ENCODE data around the gene ADSL. TPM values are rescaled to one million over a fixed set of nuclear protein-coding genes. Genes with fewer than 3 reads are reported as not detected.

Gene ADSL
- total RNA-seq, 1 donor from 2014 or later, result 83.4 TPM

GRCh38 chr22:40364431-40364830 is 18.1 kb downstream of the ADSL start:
- no peak overlapping the region for H3K27ac ChIP-seq (ENCODE audit: low read depth, low read length)
- H3K4me3 ChIP-seq (ENCODE audit: insufficient read depth, low read depth, low read length), result no peak overlapping the region
- Mint-ChIP-seq H3K4me3 (ENCODE audit: unreplicated experiment) (no peak overlapping the region), H3K9me3 (ENCODE audit: unreplicated experiment) (no peaks in the 10 kb centered on the region), H3K36me3 (ENCODE audit: low read depth, unreplicated experiment) (peaks cover 43% of the 10 kb centered on the region), H3K27me3 (ENCODE audit: low read depth, unreplicated experiment) (no peaks in the 10 kb centered on the region), H3K4me1 (ENCODE audit: low read depth, unreplicated experiment) (peaks cover 25% of the 10 kb centered on the region), H3K27ac (ENCODE audit: unreplicated experiment) (peak overlapping the region; percentile 85)
- H3K4me2 ChIP-seq (ENCODE audit: low read length), result no peak overlapping the region
- FAIRE-seq (no peak), DNase-seq (ENCODE audit: low read depth) (no peak)
- H3K9me3 ChIP-seq (ENCODE audit: insufficient read depth, low read depth, low read length), result no peaks in the 10 kb centered on the region
- peaks cover 65% of the 10 kb centered on the region for H3K36me3 ChIP-seq (ENCODE audit: insufficient read depth, low read length)
- H3K4me1 ChIP-seq (ENCODE audit: insufficient read depth, low read length), result no peaks in the 10 kb centered on the region
- no peak for TF ChIP-seq EZH2 (IDR thresholded peaks at IDR 0.05; ENCODE audit: insufficient read depth, low read length)
- TF ChIP-seq CTCF (IDR thresholded peaks at IDR 0.05; ENCODE audit: insufficient read depth, low read depth, low read length), result no peak
- no peaks in the 10 kb centered on the region for H3K27me3 ChIP-seq (ENCODE audit: insufficient read depth, low read length)
- no peak overlapping the region for H2AFZ ChIP-seq (ENCODE audit: low read depth, low read length)
- no peaks in the 10 kb centered on the region for H4K20me1 ChIP-seq (ENCODE audit: insufficient read depth, low read length)
- H3K9ac ChIP-seq (ENCODE audit: low read length), result no peak overlapping the region
- no peaks in the 10 kb centered on the region for H3K79me2 ChIP-seq (ENCODE audit: insufficient read depth, low read length)

GRCh38 chr22:40366068-40366467 is 19.8 kb downstream of the ADSL start:
- H3K36me3 ChIP-seq (ENCODE audit: insufficient read depth, low read length), result peaks cover 50% of the 10 kb centered on the region
- H3K9ac ChIP-seq (ENCODE audit: low read length), result no peak overlapping the region
- Mint-ChIP-seq H3K27me3 (ENCODE audit: low read depth, unreplicated experiment) (no peaks in the 10 kb centered on the region), H3K9me3 (ENCODE audit: unreplicated experiment) (no peaks in the 10 kb centered on the region), H3K36me3 (ENCODE audit: low read depth, unreplicated experiment) (peaks cover 35% of the 10 kb centered on the region), H3K4me3 (ENCODE audit: unreplicated experiment) (no peak overlapping the region), H3K27ac (ENCODE audit: unreplicated experiment) (peak overlapping the region; percentile 51), H3K4me1 (ENCODE audit: low read depth, unreplicated experiment) (peaks cover 25% of the 10 kb centered on the region)
- no peak overlapping the region for H2AFZ ChIP-seq (ENCODE audit: low read depth, low read length)
- no peak for FAIRE-seq
- H3K4me2 ChIP-seq (ENCODE audit: low read length), result no peak overlapping the region
- H3K79me2 ChIP-seq (ENCODE audit: insufficient read depth, low read length), result peaks cover 6% of the 10 kb centered on the region
- no peaks in the 10 kb centered on the region for H3K9me3 ChIP-seq (ENCODE audit: insufficient read depth, low read depth, low read length)
- H4K20me1 ChIP-seq (ENCODE audit: insufficient read depth, low read length), result no peaks in the 10 kb centered on the region
- H3K4me3 ChIP-seq (ENCODE audit: insufficient read depth, low read depth, low read length), result no peak overlapping the region
- no peak for TF ChIP-seq CTCF (IDR thresholded peaks at IDR 0.05; ENCODE audit: insufficient read depth, low read depth, low read length)
- no peak for TF ChIP-seq EZH2 (IDR thresholded peaks at IDR 0.05; ENCODE audit: insufficient read depth, low read length)
- no peaks in the 10 kb centered on the region for H3K27me3 ChIP-seq (ENCODE audit: insufficient read depth, low read length)
- H3K4me1 ChIP-seq (ENCODE audit: insufficient read depth, low read length), result no peaks in the 10 kb centered on the region
- DNase-seq (ENCODE audit: low read depth), result no peak
- no peak overlapping the region for H3K27ac ChIP-seq (ENCODE audit: low read depth, low read length)

GRCh38 chr22:40367342-40367741 is 21.0 kb downstream of the ADSL start:
- Histone ChIP-seq H3K4me1 (ENCODE audit: insufficient read depth, low read length) (peaks cover 6% of the 10 kb centered on the region), H2AFZ (ENCODE audit: low read depth, low read length) (no peak overlapping the region), H3K4me2 (ENCODE audit: low read length) (no peak overlapping the region), H3K9ac (ENCODE audit: low read length) (no peak overlapping the region), H4K20me1 (ENCODE audit: insufficient read depth, low read length) (peaks cover 1% of the 10 kb centered on the region), H3K36me3 (ENCODE audit: insufficient read depth, low read length) (peaks cover 37% of the 10 kb centered on the region), H3K27ac (ENCODE audit: low read depth, low read length) (no peak overlapping the region), H3K79me2 (ENCODE audit: insufficient read depth, low read length) (peaks cover 17% of the 10 kb centered on the region), H3K9me3 (ENCODE audit: insufficient read depth, low read depth, low read length) (no peaks in the 10 kb centered on the region), H3K4me3 (ENCODE audit: insufficient read depth, low read depth, low read length) (no peak overlapping the region), H3K27me3 (ENCODE audit: insufficient read depth, low read length) (no peaks in the 10 kb centered on the region)
- FAIRE-seq (no peak), DNase-seq (ENCODE audit: low read depth) (no peak)
- no peaks in the 10 kb centered on the region for H3K27me3 Mint-ChIP-seq (ENCODE audit: low read depth, unreplicated experiment)
- peaks cover 24% of the 10 kb centered on the region for H3K4me1 Mint-ChIP-seq (ENCODE audit: low read depth, unreplicated experiment)
- TF ChIP-seq EZH2 (IDR thresholded peaks at IDR 0.05; ENCODE audit: insufficient read depth, low read length) (no peak), CTCF (IDR thresholded peaks at IDR 0.05; ENCODE audit: insufficient read depth, low read depth, low read length) (no peak)
- H3K27ac Mint-ChIP-seq (ENCODE audit: unreplicated experiment), result no peak overlapping the region
- H3K9me3 Mint-ChIP-seq (ENCODE audit: unreplicated experiment), result no peaks in the 10 kb centered on the region
- no peak overlapping the region for H3K4me3 Mint-ChIP-seq (ENCODE audit: unreplicated experiment)
- H3K36me3 Mint-ChIP-seq (ENCODE audit: low read depth, unreplicated experiment), result peaks cover 30% of the 10 kb centered on the region

Measured in astrocyte (in vitro differentiated cells and primary cell).